Liver (tissue), 9 donors: Measurements from ENCODE around the gene C10orf71. TPM values are rescaled to one million over a fixed set of nuclear protein-coding genes. Genes with fewer than 3 reads are reported as not detected.

Experiments
- DNase-seq: peaks from one replicate; pipeline ENCODE4 v3.0.0-alpha.2; 2017; ENCODE audit warnings: low spot score
- H3K27ac ChIP-seq, 2 donors: one replicate each; pipeline ENCODE4 v1.7.0; 2013; ENCODE audit warnings: inconsistent platforms in 2 of 2, low read length in 2 of 2, control low read depth in 1 of 2, low read depth in 1 of 2, mild to moderate bottlenecking in 1 of 2
- H3K27me3 ChIP-seq, 4 donors: one replicate each; pipeline versions ENCODE4 v1.6.1 to v1.7.0; 2013; ENCODE audit warnings: low read length in 3 of 4, inconsistent platforms in 1 of 4, mild to moderate bottlenecking in 1 of 4, moderate library complexity in 1 of 4; ENCODE audit not compliant: control insufficient read depth in 4 of 4, insufficient read depth in 4 of 4
- H3K36me3 ChIP-seq, 4 donors: one replicate each; pipeline versions ENCODE4 v1.6.1 to v1.7.0; 2013; ENCODE audit warnings: low read length in 3 of 4, mild to moderate bottlenecking in 3 of 4, low read depth in 1 of 4, moderate library complexity in 1 of 4; ENCODE audit not compliant: control insufficient read depth in 4 of 4, insufficient read depth in 3 of 4
- H3K4me1 ChIP-seq, 4 donors: one replicate each; pipeline versions ENCODE4 v1.6.1 to v1.7.0; 2013; ENCODE audit warnings: low read length in 3 of 4, mild to moderate bottlenecking in 3 of 4, moderate library complexity in 1 of 4; ENCODE audit not compliant: control insufficient read depth in 4 of 4, insufficient read depth in 4 of 4
- H3K4me3 ChIP-seq, 3 donors: one replicate each; pipeline versions ENCODE4 v1.6.1 to v1.7.0; 2013; ENCODE audit warnings: low read length in 3 of 3, control low read depth in 1 of 3, low read depth in 1 of 3, mild to moderate bottlenecking in 1 of 3
- H3K9ac ChIP-seq, 2 donors: one replicate each; pipeline ENCODE4 v1.7.0; 2013; ENCODE audit warnings: low read length in 2 of 2, mild to moderate bottlenecking in 2 of 2, moderate library complexity in 2 of 2, control low read depth in 1 of 2, low read depth in 1 of 2
- H3K9me3 ChIP-seq, 4 donors: one replicate each; pipeline versions ENCODE4 v1.6.1 to v1.7.0; 2013; ENCODE audit warnings: low read length in 3 of 4; ENCODE audit not compliant: control insufficient read depth in 4 of 4
- EGR1 ChIP-seq, 2 donors: IDR thresholded peaks; 2 replicates each; pipeline ENCODE4 v1.6.1; 2016 to 2018; ENCODE audit warnings: antibody characterized with exemption in 2 of 2, low read depth in 2 of 2
- FOXA1 ChIP-seq: IDR thresholded peaks from 2 replicates; pipeline ENCODE4 v1.6.1; 2016; ENCODE audit warnings: antibody characterized with exemption
- FOXA2 ChIP-seq: IDR thresholded peaks from 2 replicates; pipeline ENCODE4 v1.6.1; 2016; ENCODE audit warnings: antibody characterized with exemption
- HNF4A ChIP-seq, 2 donors: conservative IDR thresholded peaks; 2 replicates each; pipeline ENCODE4 v1.6.1; 2016; ENCODE audit warnings: antibody characterized with exemption in 2 of 2, mild to moderate bottlenecking in 2 of 2
- JUND ChIP-seq, 2 donors: IDR thresholded peaks; 2 replicates each; pipeline ENCODE4 v1.6.1; 2016; ENCODE audit warnings: antibody characterized with exemption in 2 of 2
- RAD21 ChIP-seq, 2 donors: IDR thresholded peaks; 2 replicates each; pipeline ENCODE4 v1.6.1; 2016; ENCODE audit warnings: antibody characterized with exemption in 2 of 2, mild to moderate bottlenecking in 2 of 2
- RXRA ChIP-seq, 2 donors: IDR thresholded peaks; 2 replicates each; pipeline ENCODE4 v1.6.1; 2017 to 2018; ENCODE audit warnings: antibody characterized with exemption in 2 of 2, mild to moderate bottlenecking in 1 of 2
- SP1 ChIP-seq: IDR thresholded peaks from 2 replicates; pipeline ENCODE4 v1.6.1; 2018; ENCODE audit warnings: antibody characterized with exemption, mild to moderate bottlenecking
- YY1 ChIP-seq: IDR thresholded peaks from 2 replicates; pipeline ENCODE4 v1.6.1; 2016; ENCODE audit warnings: antibody characterized with exemption, mild to moderate bottlenecking
- WGBS: extraction: QIAGEN DNeasy Blood & Tissue Kit; methylation state at CpG from one replicate; pipeline ENCODE4 v1.1.7; 2013; 5-methylcytosine and 5-hydroxymethylcytosine counted together
- polyA plus RNA-seq, 2 donors: library from polyadenylated mRNA; stranded (reverse) in 1 of 2; unstranded in 1 of 2; fragments of 200-250 nt in 1 of 2; fragments of >200 nt in 1 of 2; fragmentation: Nextera tagmentation in 1 of 2; extraction: Ambion mirVana in 1 of 2; gene quantifications; one replicate each; pipeline versions ENCODE4 v1.2.1 to v1.2.3, GENCODE V29; 2013 to 2015
- total RNA-seq, 2 donors: library from RNA; depleted of rRNA; stranded (reverse); fragments of >200 nt; gene quantifications; one replicate each; pipeline ENCODE4 v1.2.3, GENCODE V29; 2014
- TF ChIP-seq, protein P1 (sequence below): IDR thresholded peaks from 2 replicates; pipeline ENCODE4 v1.6.1; 2016; ENCODE audit warnings: antibody characterized with exemption
- TF ChIP-seq, protein P2 (sequence below): IDR thresholded peaks from 2 replicates; pipeline ENCODE4 v1.6.1; 2016; ENCODE audit warnings: antibody characterized with exemption
- TF ChIP-seq, protein P3 (sequence below): IDR thresholded peaks from 2 replicates; pipeline ENCODE4 v1.6.1; 2016; ENCODE audit warnings: antibody characterized with exemption, mild to moderate bottlenecking
- TF ChIP-seq, protein P4 (sequence below): fragments of 150-350 bp; IDR thresholded peaks from 2 replicates; pipeline ENCODE4 v1.5.1; 2017; ENCODE audit warnings: improper control_type of control experiment, low read depth, low read length; ENCODE audit not compliant: missing input control
- donor health status: healthy.
- donor health status: healthy.
- donor health status: healthy.
- donor health status: healthy.
- donor health status: healthy.

C10orf71 gene
- total and polyA plus RNA-seq, 4 donors = 0.03 TPM; not detected in 3

DNA sequence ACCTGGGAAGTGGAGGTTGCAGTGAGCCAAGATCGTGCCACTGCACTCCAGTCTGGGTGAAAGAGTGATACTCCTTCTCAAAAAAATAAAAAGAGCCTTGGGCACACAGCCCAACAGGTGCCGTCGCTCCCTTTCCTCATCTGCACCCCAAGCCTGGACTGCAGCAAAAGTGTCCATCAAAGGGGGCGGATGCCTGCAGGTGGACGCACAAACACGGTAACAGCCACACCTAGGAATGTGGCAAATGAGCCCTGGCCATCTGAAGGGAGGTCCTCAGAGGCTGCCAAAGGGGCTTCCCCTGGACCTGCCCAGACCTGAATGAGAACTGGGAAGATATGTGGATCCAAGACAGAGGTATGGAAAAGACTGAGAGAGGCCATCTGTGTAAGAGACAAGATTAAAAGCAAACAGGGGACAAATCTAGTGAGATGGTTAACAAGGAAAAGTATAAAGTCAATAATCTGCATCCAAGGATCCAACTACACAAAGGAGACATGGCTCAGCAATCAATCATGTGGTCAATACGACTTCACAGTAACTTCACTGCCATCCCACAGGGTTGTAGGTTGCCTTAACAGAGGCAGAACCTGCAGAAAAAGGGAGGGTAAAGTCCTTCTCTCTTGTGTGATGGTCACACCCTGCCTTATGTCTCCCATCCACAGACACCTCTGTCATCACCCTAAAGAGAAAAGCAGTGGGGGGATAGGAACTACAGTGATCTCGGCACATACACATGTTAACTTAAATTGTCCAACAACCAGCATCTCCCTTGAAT lies 71.5 kb downstream of the C10orf71 start:
- Histone ChIP-seq H3K27ac (no peak overlapping the region), H3K9me3 (no peaks in the 10 kb centered on the region), H3K27me3 (peaks cover 0 to 5% (median 0%) of the 10 kb centered on the region in 4 donors), H3K9ac (no peak overlapping the region), H3K36me3 (no peaks in the 10 kb centered on the region), H3K4me1 (no peaks in the 10 kb centered on the region), H3K4me3 (no peak overlapping the region)
- no peak for TF ChIP-seq RAD21 (IDR thresholded peaks at IDR 0.05)
- DNase-seq = no peak
- WGBS = 79% methylated on average over 8 of the region's 8 CpGs

DNA sequence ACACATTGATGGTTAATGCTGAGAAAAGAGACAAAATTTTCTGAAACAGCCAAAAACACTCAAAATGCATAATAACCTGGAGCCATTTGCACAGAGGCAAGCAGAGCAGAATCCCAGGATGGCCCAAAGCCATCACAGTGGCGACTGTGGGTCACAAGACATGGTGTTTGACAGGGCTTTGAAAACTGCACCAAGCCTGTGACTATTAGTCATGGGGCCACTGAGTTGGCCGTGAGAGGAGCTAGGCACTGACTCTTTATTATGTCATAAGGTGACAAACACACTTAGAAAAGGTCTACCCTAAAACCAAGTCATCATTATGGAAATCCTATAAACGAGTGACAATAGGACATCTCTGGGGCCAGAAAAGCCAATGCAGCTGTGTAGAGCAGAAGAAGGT lies 73.0 kb downstream of the C10orf71 start:
- no peak for TF ChIP-seq RXRA (IDR thresholded peaks at IDR 0.05)
- no peak for TF ChIP-seq JUND (IDR thresholded peaks at IDR 0.05)
- TF ChIP-seq, protein P1, sequence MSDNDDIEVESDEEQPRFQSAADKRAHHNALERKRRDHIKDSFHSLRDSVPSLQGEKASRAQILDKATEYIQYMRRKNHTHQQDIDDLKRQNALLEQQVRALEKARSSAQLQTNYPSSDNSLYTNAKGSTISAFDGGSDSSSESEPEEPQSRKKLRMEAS = no peak
- TF ChIP-seq SP1 = no peak
- H3K27me3 ChIP-seq = peaks cover 0 to 5% (median 0%) of the 10 kb centered on the region in 4 donors
- no peaks in the 10 kb centered on the region for H3K9me3 ChIP-seq
- H3K4me3 ChIP-seq = no peak overlapping the region
- H3K4me1 ChIP-seq = no peaks in the 10 kb centered on the region
- no peak overlapping the region for H3K27ac ChIP-seq
- DNase-seq = no peak
- no peak overlapping the region for H3K9ac ChIP-seq
- no peaks in the 10 kb centered on the region for H3K36me3 ChIP-seq
- WGBS = 66% methylated on average over 3 of the region's 3 CpGs

DNA sequence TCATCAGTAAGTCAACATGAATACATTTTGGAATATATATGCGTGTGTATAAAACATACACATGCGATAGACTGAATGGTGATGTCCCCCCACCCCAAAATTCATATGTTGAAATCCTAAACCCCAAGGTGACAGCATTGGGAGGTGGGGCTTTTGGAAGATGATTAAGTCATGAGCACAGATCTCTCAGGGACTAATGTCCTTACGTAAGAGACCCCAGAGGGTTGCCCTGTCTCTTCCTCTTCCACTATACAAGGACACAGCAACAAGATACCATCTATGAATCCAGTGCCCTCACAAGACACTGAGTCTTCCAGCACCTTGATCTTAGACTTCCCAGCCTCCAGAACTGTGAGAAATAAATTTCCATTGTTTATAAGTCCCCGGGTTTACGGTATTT lies 74.4 kb downstream of the C10orf71 start:
- no peak overlapping the region for H3K27ac ChIP-seq
- WGBS = 85% methylated on average over 5 of the region's 5 CpGs
- H3K27me3 ChIP-seq = peaks cover 0 to 5% (median 0%) of the 10 kb centered on the region in 4 donors
- H3K36me3 ChIP-seq = no peaks in the 10 kb centered on the region
- no peaks in the 10 kb centered on the region for H3K9me3 ChIP-seq
- no peaks in the 10 kb centered on the region for H3K4me1 ChIP-seq
- H3K9ac ChIP-seq = no peak overlapping the region
- no peak overlapping the region for H3K4me3 ChIP-seq
- TF ChIP-seq, protein P2, sequence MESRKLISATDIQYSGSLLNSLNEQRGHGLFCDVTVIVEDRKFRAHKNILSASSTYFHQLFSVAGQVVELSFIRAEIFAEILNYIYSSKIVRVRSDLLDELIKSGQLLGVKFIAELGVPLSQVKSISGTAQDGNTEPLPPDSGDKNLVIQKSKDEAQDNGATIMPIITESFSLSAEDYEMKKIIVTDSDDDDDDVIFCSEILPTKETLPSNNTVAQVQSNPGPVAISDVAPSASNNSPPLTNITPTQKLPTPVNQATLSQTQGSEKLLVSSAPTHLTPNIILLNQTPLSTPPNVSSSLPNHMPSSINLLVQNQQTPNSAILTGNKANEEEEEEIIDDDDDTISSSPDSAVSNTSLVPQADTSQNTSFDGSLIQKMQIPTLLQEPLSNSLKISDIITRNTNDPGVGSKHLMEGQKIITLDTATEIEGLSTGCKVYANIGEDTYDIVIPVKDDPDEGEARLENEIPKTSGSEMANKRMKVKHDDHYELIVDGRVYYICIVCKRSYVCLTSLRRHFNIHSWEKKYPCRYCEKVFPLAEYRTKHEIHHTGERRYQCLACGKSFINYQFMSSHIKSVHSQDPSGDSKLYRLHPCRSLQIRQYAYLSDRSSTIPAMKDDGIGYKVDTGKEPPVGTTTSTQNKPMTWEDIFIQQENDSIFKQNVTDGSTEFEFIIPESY = no peak
- TF ChIP-seq FOXA1 (no peak), HNF4A (conservative IDR thresholded peaks at IDR 0.05) (no peak), JUND (IDR thresholded peaks at IDR 0.05) (no peak), SP1 (no peak), FOXA2 (no peak), RXRA (IDR thresholded peaks at IDR 0.05) (no peak), YY1 (no peak), RAD21 (IDR thresholded peaks at IDR 0.05) (no peak), EGR1 (IDR thresholded peaks at IDR 0.05; ENCODE audit: low read depth in 2 of 2) (no peak)
- TF ChIP-seq, protein P3, sequence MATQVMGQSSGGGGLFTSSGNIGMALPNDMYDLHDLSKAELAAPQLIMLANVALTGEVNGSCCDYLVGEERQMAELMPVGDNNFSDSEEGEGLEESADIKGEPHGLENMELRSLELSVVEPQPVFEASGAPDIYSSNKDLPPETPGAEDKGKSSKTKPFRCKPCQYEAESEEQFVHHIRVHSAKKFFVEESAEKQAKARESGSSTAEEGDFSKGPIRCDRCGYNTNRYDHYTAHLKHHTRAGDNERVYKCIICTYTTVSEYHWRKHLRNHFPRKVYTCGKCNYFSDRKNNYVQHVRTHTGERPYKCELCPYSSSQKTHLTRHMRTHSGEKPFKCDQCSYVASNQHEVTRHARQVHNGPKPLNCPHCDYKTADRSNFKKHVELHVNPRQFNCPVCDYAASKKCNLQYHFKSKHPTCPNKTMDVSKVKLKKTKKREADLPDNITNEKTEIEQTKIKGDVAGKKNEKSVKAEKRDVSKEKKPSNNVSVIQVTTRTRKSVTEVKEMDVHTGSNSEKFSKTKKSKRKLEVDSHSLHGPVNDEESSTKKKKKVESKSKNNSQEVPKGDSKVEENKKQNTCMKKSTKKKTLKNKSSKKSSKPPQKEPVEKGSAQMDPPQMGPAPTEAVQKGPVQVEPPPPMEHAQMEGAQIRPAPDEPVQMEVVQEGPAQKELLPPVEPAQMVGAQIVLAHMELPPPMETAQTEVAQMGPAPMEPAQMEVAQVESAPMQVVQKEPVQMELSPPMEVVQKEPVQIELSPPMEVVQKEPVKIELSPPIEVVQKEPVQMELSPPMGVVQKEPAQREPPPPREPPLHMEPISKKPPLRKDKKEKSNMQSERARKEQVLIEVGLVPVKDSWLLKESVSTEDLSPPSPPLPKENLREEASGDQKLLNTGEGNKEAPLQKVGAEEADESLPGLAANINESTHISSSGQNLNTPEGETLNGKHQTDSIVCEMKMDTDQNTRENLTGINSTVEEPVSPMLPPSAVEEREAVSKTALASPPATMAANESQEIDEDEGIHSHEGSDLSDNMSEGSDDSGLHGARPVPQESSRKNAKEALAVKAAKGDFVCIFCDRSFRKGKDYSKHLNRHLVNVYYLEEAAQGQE = no peak
- TF ChIP-seq, protein P4, sequence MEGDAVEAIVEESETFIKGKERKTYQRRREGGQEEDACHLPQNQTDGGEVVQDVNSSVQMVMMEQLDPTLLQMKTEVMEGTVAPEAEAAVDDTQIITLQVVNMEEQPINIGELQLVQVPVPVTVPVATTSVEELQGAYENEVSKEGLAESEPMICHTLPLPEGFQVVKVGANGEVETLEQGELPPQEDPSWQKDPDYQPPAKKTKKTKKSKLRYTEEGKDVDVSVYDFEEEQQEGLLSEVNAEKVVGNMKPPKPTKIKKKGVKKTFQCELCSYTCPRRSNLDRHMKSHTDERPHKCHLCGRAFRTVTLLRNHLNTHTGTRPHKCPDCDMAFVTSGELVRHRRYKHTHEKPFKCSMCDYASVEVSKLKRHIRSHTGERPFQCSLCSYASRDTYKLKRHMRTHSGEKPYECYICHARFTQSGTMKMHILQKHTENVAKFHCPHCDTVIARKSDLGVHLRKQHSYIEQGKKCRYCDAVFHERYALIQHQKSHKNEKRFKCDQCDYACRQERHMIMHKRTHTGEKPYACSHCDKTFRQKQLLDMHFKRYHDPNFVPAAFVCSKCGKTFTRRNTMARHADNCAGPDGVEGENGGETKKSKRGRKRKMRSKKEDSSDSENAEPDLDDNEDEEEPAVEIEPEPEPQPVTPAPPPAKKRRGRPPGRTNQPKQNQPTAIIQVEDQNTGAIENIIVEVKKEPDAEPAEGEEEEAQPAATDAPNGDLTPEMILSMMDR = no peak
- TF ChIP-seq, protein P1 = no peak
- DNase-seq = no peak
